Neural progenitor cell (in vitro differentiated cells): ENCODE measurements around the gene SRSF10. TPM values are rescaled to one million over a fixed set of nuclear protein-coding genes. Genes with fewer than 3 reads are reported as not detected.

Experiments used
- DNase-seq: peaks from one replicate; pipeline ENCODE4 v3.0.0-alpha.2; 2016; ENCODE audit warnings: low spot score
- H2AFZ ChIP-seq: fragments of 200-600 bp; sonication (generic); replicated peaks from 2 replicates; pipeline ENCODE4 v1.6.1; 2016; ENCODE audit warnings: antibody characterized with exemption
- H3F3A ChIP-seq: fragments of 200-600 bp; sonication (generic); 2 replicates; pipeline ENCODE4 v1.6.1; 2016; ENCODE audit warnings: antibody characterized with exemption, low read depth
- H3K27ac ChIP-seq: fragments of 200-600 bp; sonication (generic); 2 replicates; pipeline ENCODE4 v1.5.1; 2016; ENCODE audit warnings: mild to moderate bottlenecking
- H3K27me3 ChIP-seq: fragments of 200-600 bp; sonication (generic); 2 replicates; pipeline ENCODE4 v1.6.1; 2016; ENCODE audit warnings: mild to moderate bottlenecking, moderate library complexity
- H3K36me3 ChIP-seq: fragments of 200-600 bp; sonication (generic); 2 replicates; pipeline ENCODE4 v1.5.1; 2016
- H3K4me1 ChIP-seq: fragments of 200-600 bp; sonication (generic); 2 replicates; pipeline ENCODE4 v1.6.1; 2016; ENCODE audit warnings: mixed run types
- H3K4me2 ChIP-seq: fragments of 200-600 bp; sonication (generic); 2 replicates; pipeline ENCODE4 v1.6.1; 2016
- H3K4me3 ChIP-seq: fragments of 200-600 bp; sonication (generic); 2 replicates; pipeline ENCODE4 v1.5.1; 2016
- H3K79me2 ChIP-seq: fragments of 200-600 bp; sonication (generic); 2 replicates; pipeline ENCODE4 v1.6.1; 2016; ENCODE audit warnings: low read depth
- H3K9ac ChIP-seq: fragments of 200-600 bp; sonication (generic); 2 replicates; pipeline ENCODE4 v1.6.1; 2016
- H3K9me3 ChIP-seq: fragments of 200-600 bp; sonication (generic); 2 replicates; pipeline ENCODE4 v1.5.1; 2016; ENCODE audit warnings: low read depth
- H4K20me1 ChIP-seq: fragments of 200-600 bp; sonication (generic); 2 replicates; pipeline ENCODE4 v1.6.1; 2016; ENCODE audit warnings: low read depth
- H3K27ac Mint-ChIP-seq: 3 replicates; pipeline ENCODE4 v1.8.0; 2021; ENCODE audit warnings: mixed read lengths
- H3K27me3 Mint-ChIP-seq: 2 replicates; pipeline ENCODE4 v1.8.0; 2022; ENCODE audit warnings: low read depth, mild to moderate bottlenecking, inconsistent platforms, moderate library complexity, mixed read lengths; ENCODE audit not compliant: insufficient read depth
- H3K36me3 Mint-ChIP-seq: 3 replicates; pipeline ENCODE4 v1.8.0; 2021; ENCODE audit warnings: mixed read lengths
- H3K4me1 Mint-ChIP-seq: 3 replicates; pipeline ENCODE4 v1.8.0; 2021; ENCODE audit warnings: mixed read lengths
- H3K4me3 Mint-ChIP-seq: 3 replicates; pipeline ENCODE4 v1.8.0; 2021; ENCODE audit warnings: mild to moderate bottlenecking, moderate library complexity, mixed read lengths
- H3K9me3 Mint-ChIP-seq: 3 replicates; pipeline ENCODE4 v1.8.0; 2020; ENCODE audit warnings: mixed read lengths
- CTCF ChIP-seq: fragments of 200-600 bp; sonication (generic); IDR thresholded peaks from 2 replicates; pipeline ENCODE4 v1.5.1; 2017; ENCODE audit warnings: antibody characterized with exemption, mild to moderate bottlenecking
- EZH2 ChIP-seq: fragments of 200-600 bp; sonication (generic); IDR thresholded peaks from 2 replicates; pipeline ENCODE4 v1.6.1; 2017; ENCODE audit warnings: antibody characterized with exemption, mild to moderate bottlenecking, moderate library complexity
- EZH2phosphoT487 ChIP-seq: fragments of 200-600 bp; sonication (generic); IDR thresholded peaks from 2 replicates; pipeline ENCODE4 v1.6.1; 2017; ENCODE audit warnings: antibody characterized with exemption
- total RNA-seq: library from RNA; depleted of rRNA; stranded (reverse); fragments of >200 nt; gene quantifications from 2 replicates; pipeline ENCODE4 v1.2.3, GENCODE V29; 2015; ENCODE audit warnings: low replicate concordance

The SRSF10 gene
- total RNA-seq, 1 donor from 2014 or later = 219 TPM

- no peaks in the 10 kb centered on the region for H3K36me3 ChIP-seq
- DNase-seq = no peak
- H2AFZ ChIP-seq = no peak overlapping the region
- no peaks in the 10 kb centered on the region for H3K79me2 ChIP-seq
- H3F3A ChIP-seq = no peaks in the 10 kb centered on the region
- no peaks in the 10 kb centered on the region for H3K9me3 ChIP-seq
- TF ChIP-seq EZH2 (no peak), EZH2phosphoT487 (no peak)
- H3K27me3 ChIP-seq = no peaks in the 10 kb centered on the region
- Mint-ChIP-seq H3K9me3 (no peaks in the 10 kb centered on the region), H3K4me1 (peaks cover 33% of the 10 kb centered on the region), H3K27me3 (peaks cover 3% of the 10 kb centered on the region), H3K36me3 (no peaks in the 10 kb centered on the region), H3K4me3 (no peak overlapping the region), H3K27ac (no peak overlapping the region)
- no peak overlapping the region for H3K9ac ChIP-seq
- H3K4me2 ChIP-seq = no peak overlapping the region
- H3K27ac ChIP-seq = no peak overlapping the region
- no peak overlapping the region for H3K4me3 ChIP-seq
- H4K20me1 ChIP-seq = no peaks in the 10 kb centered on the region
- peaks cover 10% of the 10 kb centered on the region for H3K4me1 ChIP-seq
Measured at GRCh38 chr1:24021403-24022266, 41.5 kb upstream of the SRSF10 start.

- Histone ChIP-seq H3K9ac (no peak overlapping the region), H3K27me3 (no peaks in the 10 kb centered on the region), H4K20me1 (no peaks in the 10 kb centered on the region), H3K36me3 (no peaks in the 10 kb centered on the region), H3K4me2 (no peak overlapping the region), H3F3A (no peaks in the 10 kb centered on the region), H2AFZ (no peak overlapping the region), H3K79me2 (no peaks in the 10 kb centered on the region), H3K9me3 (no peaks in the 10 kb centered on the region), H3K4me3 (no peak overlapping the region), H3K4me1 (peaks cover 10% of the 10 kb centered on the region), H3K27ac (no peak overlapping the region)
- DNase-seq = no peak
- Mint-ChIP-seq H3K9me3 (no peaks in the 10 kb centered on the region), H3K4me3 (no peak overlapping the region), H3K27me3 (peaks cover 3% of the 10 kb centered on the region), H3K27ac (no peak overlapping the region), H3K36me3 (no peaks in the 10 kb centered on the region), H3K4me1 (peaks cover 33% of the 10 kb centered on the region)
- TF ChIP-seq EZH2 (no peak), EZH2phosphoT487 (no peak), CTCF (no peak)
Measured at GRCh38 chr1:24020470-24020869, 40.3 kb upstream of the SRSF10 start.

- Histone ChIP-seq H3K9ac (no peak overlapping the region), H3K4me2 (no peak overlapping the region), H3F3A (no peaks in the 10 kb centered on the region), H3K4me1 (peaks cover 10% of the 10 kb centered on the region), H3K27me3 (no peaks in the 10 kb centered on the region), H3K9me3 (no peaks in the 10 kb centered on the region), H3K27ac (no peak overlapping the region), H3K79me2 (no peaks in the 10 kb centered on the region), H3K4me3 (no peak overlapping the region), H2AFZ (no peak overlapping the region), H3K36me3 (no peaks in the 10 kb centered on the region), H4K20me1 (no peaks in the 10 kb centered on the region)
- Mint-ChIP-seq H3K27ac (peak overlapping the region; percentile 16), H3K27me3 (peaks cover 3% of the 10 kb centered on the region), H3K4me1 (peaks cover 33% of the 10 kb centered on the region), H3K4me3 (no peak overlapping the region), H3K36me3 (no peaks in the 10 kb centered on the region), H3K9me3 (no peaks in the 10 kb centered on the region)
- no peak for TF ChIP-seq EZH2phosphoT487
- no peak for TF ChIP-seq EZH2
- TF ChIP-seq CTCF = no peak
- no peak for DNase-seq
Measured at GRCh38 chr1:24020025-24020424, 39.9 kb upstream of the SRSF10 start.
